GM13977 (cell line): Measurements from ENCODE around the gene KLHL29.

Source experiments
- DNase-seq: peaks from one replicate; pipeline ENCODE4 v3.0.0; 2012; ENCODE audit warnings: low spot score
- in situ Hi-C: fragments of 300-500 bp; cut with MboI; formaldehyde crosslinking; loops from one replicate; pipeline ENCODE4 v1.12.0; 2022; ENCODE audit warnings: low sequenced_read_pairs, low pct_unique_long_range_greater_than_20kb, mixed read lengths, inconsistent platforms; ENCODE audit not compliant: unreplicated experiment
- TF ChIP-seq, protein P1 (sequence below): IDR thresholded peaks from 2 replicates; pipeline ENCODE4 v1.5.1; 2012; ENCODE audit warnings: mild to moderate bottlenecking, control low read depth; ENCODE audit not compliant: insufficient read depth; ENCODE audit errors: extremely low read depth, missing control alignments

Gene KLHL29

DNA sequence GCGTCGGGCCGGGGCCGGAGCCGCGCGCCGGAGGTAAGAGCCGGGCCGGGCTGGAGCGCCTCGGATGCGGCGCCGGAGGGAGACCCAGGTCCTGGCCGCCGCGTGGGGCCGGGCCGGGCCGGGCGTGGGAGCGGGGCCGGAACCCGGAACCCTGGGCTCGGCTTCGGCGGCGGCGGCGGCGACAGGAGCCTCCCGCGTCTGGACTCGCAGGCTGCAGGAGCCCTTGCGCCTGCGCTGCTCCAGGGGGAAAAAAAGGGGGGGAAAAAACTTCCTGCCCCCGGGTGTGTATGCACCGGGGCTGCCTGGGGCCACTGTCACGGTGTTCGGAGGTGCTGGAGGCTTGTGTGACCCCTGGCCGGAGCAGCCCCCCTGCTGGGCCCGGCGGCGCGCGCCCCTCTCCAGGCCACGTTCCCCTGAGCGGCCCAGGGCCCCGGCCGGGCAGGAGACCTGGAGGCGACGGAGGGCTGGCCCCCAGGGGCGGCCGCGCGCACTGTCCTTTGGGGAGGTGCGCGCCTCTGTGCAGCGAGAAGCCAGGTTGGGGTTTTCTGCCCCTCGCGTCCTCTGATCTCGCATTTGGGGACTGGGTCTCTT is 864 bp downstream of the KLHL29 start:
- in situ Hi-C loops: no loop called here
- TF ChIP-seq, protein P1, sequence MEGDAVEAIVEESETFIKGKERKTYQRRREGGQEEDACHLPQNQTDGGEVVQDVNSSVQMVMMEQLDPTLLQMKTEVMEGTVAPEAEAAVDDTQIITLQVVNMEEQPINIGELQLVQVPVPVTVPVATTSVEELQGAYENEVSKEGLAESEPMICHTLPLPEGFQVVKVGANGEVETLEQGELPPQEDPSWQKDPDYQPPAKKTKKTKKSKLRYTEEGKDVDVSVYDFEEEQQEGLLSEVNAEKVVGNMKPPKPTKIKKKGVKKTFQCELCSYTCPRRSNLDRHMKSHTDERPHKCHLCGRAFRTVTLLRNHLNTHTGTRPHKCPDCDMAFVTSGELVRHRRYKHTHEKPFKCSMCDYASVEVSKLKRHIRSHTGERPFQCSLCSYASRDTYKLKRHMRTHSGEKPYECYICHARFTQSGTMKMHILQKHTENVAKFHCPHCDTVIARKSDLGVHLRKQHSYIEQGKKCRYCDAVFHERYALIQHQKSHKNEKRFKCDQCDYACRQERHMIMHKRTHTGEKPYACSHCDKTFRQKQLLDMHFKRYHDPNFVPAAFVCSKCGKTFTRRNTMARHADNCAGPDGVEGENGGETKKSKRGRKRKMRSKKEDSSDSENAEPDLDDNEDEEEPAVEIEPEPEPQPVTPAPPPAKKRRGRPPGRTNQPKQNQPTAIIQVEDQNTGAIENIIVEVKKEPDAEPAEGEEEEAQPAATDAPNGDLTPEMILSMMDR: no peak
- DNase-seq: peak; percentile 63

- TF ChIP-seq, protein P1: peak; percentile 22
- peak; percentile 64 for DNase-seq
- in situ Hi-C loops: no loop called here
Measured at GRCh38 chr2:23386339-23387220, 1.6 kb downstream of the KLHL29 start.

- TF ChIP-seq, protein P1: no peak
Measured at GRCh38 chr2:23387221-23387550, 2.2 kb downstream of the KLHL29 start.

GRCh38 chr2:23387845-23388244 is 2.9 kb downstream of the KLHL29 start:
- no peak for DNase-seq
- TF ChIP-seq, protein P1: no peak
- in situ Hi-C loops: no loop called here

More at GRCh38 chr2:23387221-23387550, 2.2 kb downstream of the KLHL29 start:
- in situ Hi-C loops: no loop called here
- DNase-seq: no peak

- DNase-seq: no peak
- TF ChIP-seq, protein P1: no peak
- in situ Hi-C loops: no loop called here
Measured at GRCh38 chr2:23388294-23388693, 3.3 kb downstream of the KLHL29 start.

DNA sequence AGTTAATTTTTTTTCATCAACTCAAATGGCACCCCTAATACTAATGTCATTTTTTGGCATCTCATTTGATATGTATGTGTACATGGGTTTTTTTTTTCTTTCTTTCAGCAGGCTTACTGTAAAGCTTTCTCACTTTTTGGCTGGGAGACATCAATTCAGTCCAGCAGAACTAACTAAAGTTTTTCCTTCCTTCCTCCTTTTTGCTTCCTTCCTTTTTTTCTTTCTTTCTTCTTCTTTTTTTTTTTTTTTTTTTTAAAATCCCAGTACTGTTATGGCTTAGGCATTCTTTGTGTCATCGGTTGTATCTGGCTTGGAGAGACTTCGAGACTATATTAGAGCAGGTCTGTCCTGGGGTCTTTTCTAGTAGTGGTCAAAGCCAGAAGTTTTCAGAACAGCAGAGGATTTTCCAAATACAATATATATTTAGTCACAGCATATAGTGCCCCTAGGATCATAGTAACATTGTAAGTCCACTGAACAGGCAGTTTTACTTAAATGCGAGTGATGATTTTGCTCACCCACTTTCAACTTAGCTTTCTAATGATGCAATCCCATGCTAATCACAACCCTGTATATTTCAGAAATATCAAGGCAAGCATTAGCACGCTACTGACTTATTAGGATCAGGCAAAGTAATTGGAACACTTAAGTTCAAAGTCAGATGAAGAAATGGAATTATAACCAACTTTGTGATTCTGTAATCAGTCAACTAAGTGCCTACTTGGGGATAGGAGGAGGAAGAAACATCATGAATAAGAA is 4.0 kb downstream of the KLHL29 start:
- no peak for DNase-seq
- in situ Hi-C loops: no loop called here
- TF ChIP-seq, protein P1: no peak
